GM10248 (cell line): ENCODE data around the gene PLEKHB1.
A peak's percentile ranks its signal among the peaks of the same experiment; 100 is the strongest.

Experiments
- CTCF ChIA-PET: fragments of 300-600 bp; sonication (Branson Sonifier 250); formaldehyde crosslinking; extraction: SDS; loops from one replicate; lab custom pipeline; 2021; ENCODE audit warnings: antibody characterized with exemption; lab: Yijun Ruan, JAX
- POLR2A ChIA-PET: fragments of 350-650 bp; sonication (Branson Sonifier 250); formaldehyde crosslinking; extraction: SDS; loops from one replicate; lab custom pipeline; 2020; ENCODE audit warnings: antibody characterized with exemption; lab: Yijun Ruan, JAX
- DNase-seq: peaks from one replicate; pipeline ENCODE4 v3.0.0; 2012; ENCODE audit errors: extremely low spot score
- CTCF ChIP-seq: IDR thresholded peaks from 2 replicates; pipeline ENCODE4 v1.5.1; 2012; ENCODE audit warnings: mild to moderate bottlenecking, low read depth; ENCODE audit errors: extremely low read depth, missing control alignments, control extremely low read depth

PLEKHB1 gene

DNA sequence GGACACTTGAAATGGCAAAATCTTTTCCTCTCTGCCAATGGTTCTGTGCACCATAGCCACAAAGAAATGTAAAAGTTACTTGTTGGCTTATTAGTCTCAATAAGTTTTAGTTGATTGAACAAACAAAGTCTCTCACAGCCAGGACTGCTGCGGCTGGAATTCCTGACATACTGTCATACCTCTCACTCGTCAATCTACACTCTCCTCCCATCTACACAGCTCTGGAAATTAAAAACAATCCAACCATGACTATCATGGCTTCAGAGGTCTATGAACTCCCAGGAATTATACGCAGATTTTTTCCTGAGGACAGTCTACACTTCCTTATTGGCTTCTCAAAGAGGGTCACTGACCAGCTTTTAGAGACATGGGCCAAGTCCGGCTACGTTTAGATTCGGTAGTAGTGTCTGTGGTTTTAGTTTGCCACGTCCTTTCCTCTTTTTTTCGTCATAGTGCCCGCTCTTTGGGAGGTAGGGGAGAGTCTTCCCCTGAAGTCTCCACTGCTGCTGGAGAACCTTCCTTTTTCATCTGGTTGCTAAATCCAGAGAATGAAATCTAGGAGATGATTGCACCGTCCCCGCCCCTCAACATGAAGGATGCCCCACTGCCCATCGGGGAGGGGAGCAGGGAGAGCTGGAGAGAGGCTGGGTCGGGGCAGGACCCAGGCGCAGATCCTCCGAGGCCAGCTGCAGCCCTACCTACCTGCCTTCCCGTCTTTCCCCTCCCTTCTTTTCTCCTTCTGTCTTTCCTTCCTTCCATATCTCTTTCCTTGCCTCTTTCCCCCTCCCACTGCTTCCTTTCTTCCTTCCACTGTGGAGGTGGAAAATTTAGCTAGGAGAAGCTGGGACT, 1.0 kb upstream of the PLEKHB1 start:
- CTCF ChIA-PET: interaction anchor here (1.2 to 7.5 kb wide), 3 partner anchors 10 to 19 kb away, joined by 3 to 75 read pairs (median 48); no protein-coding TSS in a partner anchor
- no peak for DNase-seq
- no peak for TF ChIP-seq CTCF
- POLR2A ChIA-PET: no interaction called here

DNA sequence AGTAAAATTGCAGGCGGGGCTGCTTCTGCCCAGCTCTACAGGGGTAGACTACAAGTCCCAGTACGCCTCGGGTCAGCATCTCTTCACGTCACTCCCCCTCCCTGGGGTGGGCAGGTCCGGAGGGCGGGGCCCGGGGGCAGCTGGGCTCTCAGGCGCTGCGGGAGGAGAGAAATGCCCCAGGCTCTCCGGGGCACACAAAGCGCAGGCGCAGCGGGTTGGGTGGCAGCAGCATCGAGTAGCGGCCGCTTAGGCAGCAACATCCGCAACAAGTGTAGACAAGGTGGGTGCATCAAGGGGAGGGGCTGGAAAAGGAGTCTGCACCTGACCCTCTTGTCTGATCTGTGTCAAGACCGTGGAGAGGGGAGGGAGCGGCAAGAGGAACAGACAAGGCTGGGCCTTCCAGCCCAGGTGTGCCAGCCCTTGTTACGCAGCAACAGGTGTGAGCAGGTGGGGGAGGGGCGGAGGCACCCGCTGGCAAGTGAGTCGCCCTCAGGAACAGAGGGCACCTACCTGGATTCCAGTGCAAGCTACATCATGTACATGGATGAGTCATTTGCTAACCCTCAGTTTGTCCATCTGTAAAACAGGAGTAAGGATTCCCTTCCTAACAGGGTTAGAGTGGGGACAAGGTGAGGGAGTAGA, 1.2 kb downstream of the PLEKHB1 start:
- CTCF ChIA-PET: interaction anchor here (1.0 to 7.5 kb wide), 6 partner anchors 13 to 296 kb away, joined by 3 to 75 read pairs (median 6); no protein-coding TSS in a partner anchor

DNA sequence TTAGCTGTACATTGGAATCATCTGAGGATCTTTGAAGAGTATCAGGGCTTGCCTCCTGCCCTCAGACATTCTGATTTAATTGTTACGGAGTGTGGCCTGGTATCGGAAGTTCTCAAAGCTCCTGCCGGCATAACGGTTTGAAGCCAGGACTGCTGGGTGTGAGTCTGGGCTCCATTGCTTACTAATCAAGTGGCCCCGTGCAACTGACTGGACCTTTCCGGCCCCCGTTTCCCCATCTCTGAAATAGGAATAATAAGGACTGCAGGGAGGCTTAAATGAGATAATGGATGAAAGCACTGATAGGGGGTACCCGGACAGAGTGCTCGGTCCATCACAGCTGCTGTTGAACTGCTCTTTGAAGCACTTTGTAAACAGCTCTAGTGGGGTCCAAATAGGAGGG, 1.7 kb downstream of the PLEKHB1 start:
- no peak for TF ChIP-seq CTCF
- POLR2A ChIA-PET: no interaction called here
- DNase-seq: no peak
- CTCF ChIA-PET: interaction anchor here (1.0 to 7.5 kb wide), 5 partner anchors 12 to 297 kb away, joined by 3 to 75 read pairs (median 7); no protein-coding TSS in a partner anchor

More for the DNA sequence above, 1.2 kb downstream of the PLEKHB1 start:
- POLR2A ChIA-PET: no interaction called here
- no peak for TF ChIP-seq CTCF
- DNase-seq: peak; percentile 91

GRCh38 chr11:73648571-73649046, 2.2 kb downstream of the PLEKHB1 start:
- no peak for TF ChIP-seq CTCF
- POLR2A ChIA-PET: no interaction called here
- no peak for DNase-seq
- CTCF ChIA-PET: interaction anchor here (1.0 to 7.5 kb wide), 6 partner anchors 12 to 297 kb away, joined by 3 to 75 read pairs (median 4); no protein-coding TSS in a partner anchor

DNA sequence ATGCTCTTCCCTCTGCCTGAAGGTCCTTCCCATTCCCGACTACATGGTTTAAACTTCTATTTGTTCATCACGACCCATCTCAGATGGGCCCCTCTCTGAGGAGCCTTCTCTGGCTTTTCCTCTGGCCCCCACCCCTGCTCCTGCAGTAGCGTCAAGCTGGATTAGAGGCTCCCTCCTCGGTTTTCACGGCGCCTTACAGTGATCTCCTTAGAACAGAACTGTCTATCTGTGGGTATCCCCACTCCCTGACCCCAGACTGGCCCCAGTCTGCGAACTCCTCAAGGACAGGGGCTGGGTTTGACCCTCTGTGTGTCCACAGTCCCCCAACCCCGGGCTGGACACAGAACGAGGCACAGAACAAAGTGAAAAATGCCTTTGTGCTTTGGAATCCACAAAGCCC, 2.8 kb downstream of the PLEKHB1 start:
- TF ChIP-seq CTCF: no peak
- CTCF ChIA-PET: interaction anchor here (1.0 to 7.5 kb wide), 4 partner anchors 11 to 298 kb away, joined by 3 to 75 read pairs (median 26); no protein-coding TSS in a partner anchor
- no peak for DNase-seq
- POLR2A ChIA-PET: interaction anchor here (0.6 kb wide), 2 partner anchors 127 to 197 kb away, joined by 5 to 10 read pairs; no protein-coding TSS in a partner anchor

DNA sequence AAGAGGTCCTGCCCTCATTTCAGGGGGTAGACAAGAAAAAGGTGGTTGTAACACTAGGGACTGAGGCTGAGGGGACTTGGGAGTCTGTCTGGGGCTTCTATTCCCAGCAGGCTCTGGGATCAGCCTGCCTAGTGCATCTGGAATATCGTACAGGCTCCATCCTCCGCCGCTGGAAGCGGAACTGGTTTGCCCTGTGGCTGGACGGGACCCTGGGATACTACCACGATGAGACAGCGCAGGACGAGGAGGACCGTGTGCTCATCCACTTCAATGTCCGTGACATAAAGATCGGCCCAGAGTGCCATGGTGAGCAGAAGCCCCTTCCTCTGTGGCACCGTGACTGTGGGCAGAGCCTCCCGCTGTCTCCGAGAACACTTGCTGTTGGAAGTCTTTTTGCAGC, 4.0 kb downstream of the PLEKHB1 start:
- ChIA-PET CTCF (interaction anchor here (6.4 to 7.5 kb wide), 2 partner anchors 10 to 24 kb away, joined by 48 to 75 read pairs; no protein-coding TSS in a partner anchor), POLR2A (no interaction called here)
- no peak for TF ChIP-seq CTCF
- DNase-seq: no peak
